DOHH2 (cell line): ENCODE measurements around the gene IRS1.

Experiments
- H3F3A ChIP-seq: fragments of 200-600 bp; sonication (generic), shearing (Covaris generic); 2 replicates; pipeline ENCODE4 v1.6.0; 2016; ENCODE audit warnings: antibody characterized with exemption, mild to moderate bottlenecking; ENCODE audit not compliant: control insufficient read depth, insufficient read depth
- H3K27ac ChIP-seq: fragments of 200-600 bp; sonication (generic); 2 replicates; pipeline ENCODE4 v1.5.1; 2014; ENCODE audit warnings: low read depth, mild to moderate bottlenecking, low read length, moderate library complexity
- H3K27me3 ChIP-seq: fragments of 200-600 bp; sonication (generic); 2 replicates; pipeline ENCODE4 v1.6.1; 2014; ENCODE audit warnings: mild to moderate bottlenecking, low read length, mixed read lengths; ENCODE audit not compliant: control insufficient read depth
- H3K36me3 ChIP-seq: fragments of 200-600 bp; sonication (generic); 2 replicates; pipeline ENCODE4 v1.6.1; 2014; ENCODE audit warnings: mild to moderate bottlenecking, low read length, moderate library complexity, mixed read lengths; ENCODE audit not compliant: control insufficient read depth
- H3K4me1 ChIP-seq: fragments of 200-600 bp; sonication (generic); 2 replicates; pipeline ENCODE4 v1.6.1; 2014; ENCODE audit warnings: mild to moderate bottlenecking, low read length, mixed read lengths; ENCODE audit not compliant: control insufficient read depth
- H3K4me2 ChIP-seq: fragments of 200-600 bp; sonication (generic); 2 replicates; pipeline ENCODE4 v1.6.0; 2014; ENCODE audit warnings: mild to moderate bottlenecking, low read length, moderate library complexity
- H3K4me3 ChIP-seq: fragments of 200-600 bp; sonication (generic); 2 replicates; pipeline ENCODE4 v1.5.1; 2014; ENCODE audit warnings: mild to moderate bottlenecking, low read length, mixed read lengths
- H3K79me2 ChIP-seq: fragments of 200-600 bp; sonication (generic); 2 replicates; pipeline ENCODE4 v1.6.1; 2014; ENCODE audit warnings: mild to moderate bottlenecking, low read length, mixed read lengths; ENCODE audit not compliant: control insufficient read depth
- H3K9me2 ChIP-seq: fragments of 200-600 bp; sonication (generic); replicated peaks from 2 replicates; pipeline ENCODE4 v1.6.1; 2014; ENCODE audit warnings: mild to moderate bottlenecking, low read length, mixed read lengths; ENCODE audit not compliant: control insufficient read depth
- H3K9me3 ChIP-seq: fragments of 200-600 bp; sonication (generic); 2 replicates; pipeline ENCODE4 v1.6.1; 2014; ENCODE audit warnings: antibody characterized with exemption, low read length, mixed read lengths; ENCODE audit not compliant: control insufficient read depth, insufficient read depth
- H4K20me1 ChIP-seq: fragments of 200-600 bp; sonication (generic); 2 replicates; pipeline ENCODE4 v1.6.0; 2014; ENCODE audit warnings: low read depth, mild to moderate bottlenecking, antibody characterized with exemption, low read length, moderate library complexity; ENCODE audit not compliant: control insufficient read depth, insufficient read depth
- EZH2phosphoT487 ChIP-seq: fragments of 200-600 bp; sonication (generic); IDR thresholded peaks from 2 replicates; pipeline ENCODE4 v1.6.1; 2017; ENCODE audit warnings: borderline replicate concordance, mild to moderate bottlenecking, antibody characterized with exemption, low read length, moderate library complexity, mixed read lengths
- TF ChIP-seq, protein P1 (sequence below): fragments of 200-600 bp; sonication (generic); IDR thresholded peaks from one replicate; pipeline ENCODE4 v1.5.1; 2014; ENCODE audit warnings: antibody characterized with exemption, mild to moderate bottlenecking, low read depth, low read length; ENCODE audit not compliant: poor library complexity, severe bottlenecking

The IRS1 gene, protein sequence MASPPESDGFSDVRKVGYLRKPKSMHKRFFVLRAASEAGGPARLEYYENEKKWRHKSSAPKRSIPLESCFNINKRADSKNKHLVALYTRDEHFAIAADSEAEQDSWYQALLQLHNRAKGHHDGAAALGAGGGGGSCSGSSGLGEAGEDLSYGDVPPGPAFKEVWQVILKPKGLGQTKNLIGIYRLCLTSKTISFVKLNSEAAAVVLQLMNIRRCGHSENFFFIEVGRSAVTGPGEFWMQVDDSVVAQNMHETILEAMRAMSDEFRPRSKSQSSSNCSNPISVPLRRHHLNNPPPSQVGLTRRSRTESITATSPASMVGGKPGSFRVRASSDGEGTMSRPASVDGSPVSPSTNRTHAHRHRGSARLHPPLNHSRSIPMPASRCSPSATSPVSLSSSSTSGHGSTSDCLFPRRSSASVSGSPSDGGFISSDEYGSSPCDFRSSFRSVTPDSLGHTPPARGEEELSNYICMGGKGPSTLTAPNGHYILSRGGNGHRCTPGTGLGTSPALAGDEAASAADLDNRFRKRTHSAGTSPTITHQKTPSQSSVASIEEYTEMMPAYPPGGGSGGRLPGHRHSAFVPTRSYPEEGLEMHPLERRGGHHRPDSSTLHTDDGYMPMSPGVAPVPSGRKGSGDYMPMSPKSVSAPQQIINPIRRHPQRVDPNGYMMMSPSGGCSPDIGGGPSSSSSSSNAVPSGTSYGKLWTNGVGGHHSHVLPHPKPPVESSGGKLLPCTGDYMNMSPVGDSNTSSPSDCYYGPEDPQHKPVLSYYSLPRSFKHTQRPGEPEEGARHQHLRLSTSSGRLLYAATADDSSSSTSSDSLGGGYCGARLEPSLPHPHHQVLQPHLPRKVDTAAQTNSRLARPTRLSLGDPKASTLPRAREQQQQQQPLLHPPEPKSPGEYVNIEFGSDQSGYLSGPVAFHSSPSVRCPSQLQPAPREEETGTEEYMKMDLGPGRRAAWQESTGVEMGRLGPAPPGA (N-terminal part only)

DNA sequence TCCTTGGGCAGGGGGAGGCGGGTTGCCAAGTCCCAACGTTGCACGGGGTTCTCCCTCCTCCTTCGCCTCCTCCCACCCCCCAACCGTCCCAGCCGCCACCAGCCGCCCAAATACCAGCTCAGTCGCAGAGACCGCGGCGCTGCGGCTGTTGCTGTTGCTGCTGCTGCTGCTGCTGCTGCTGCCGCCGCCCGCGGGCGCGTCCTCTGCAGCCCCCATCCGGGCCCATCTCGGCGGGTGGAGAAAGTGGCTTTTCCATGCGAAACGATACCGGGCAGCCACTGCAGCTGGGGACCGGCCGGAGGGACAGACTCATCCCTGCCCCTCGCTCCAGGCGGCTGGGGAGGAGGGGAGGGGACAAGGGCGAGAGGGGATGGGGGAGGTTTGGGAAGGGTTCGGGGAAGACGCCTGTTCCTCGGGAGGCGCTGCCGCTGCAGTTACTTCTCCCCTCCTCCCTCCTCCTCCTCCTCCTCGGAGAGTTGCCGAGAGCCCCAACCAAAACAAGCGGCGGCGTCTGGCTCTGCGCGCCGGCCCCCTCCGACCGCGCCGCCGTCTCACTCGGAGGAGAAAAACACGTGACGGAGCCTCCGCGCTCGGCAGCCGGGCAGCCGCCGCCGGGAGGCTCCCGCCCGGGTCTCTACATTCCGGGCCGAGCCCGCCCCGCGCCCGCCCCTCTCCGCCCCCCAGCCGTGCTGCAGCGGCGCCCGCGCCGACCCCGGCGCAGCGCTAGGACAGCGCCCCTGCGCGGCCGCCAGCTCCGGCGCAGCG is at the start of gene IRS1:
IRS1 (minus strand) TSS at position 610 of the 765 bp plus-strand sequence. CDS start 1,082 bp downstream, outside the sequence.
- Histone ChIP-seq H3K27ac (peak within 1 kb of the TSS; percentile 77), H3K36me3 (peaks cover 42% of the 10 kb centered on the region), H4K20me1 (0 out of 2 replicates have a peak, but pooled peaks cover 4% of the 10 kb centered on the region), H3K9me2 (no peaks in the 10 kb centered on the region), H3F3A (peaks cover 14% of the 10 kb centered on the region), H3K4me2 (peak within 1 kb of the TSS; percentile 95), H3K4me3 (peak within 1 kb of the TSS; percentile 92), H3K79me2 (peaks cover 51% of the 10 kb centered on the region), H3K4me1 (peaks cover 54% of the 10 kb centered on the region), H3K9me3 (no peaks in the 10 kb centered on the region), H3K27me3 (peaks cover under 1% of the 10 kb centered on the region; the same call in 1 of the 2 replicates)
- TF ChIP-seq EZH2phosphoT487 = no peak
- TF ChIP-seq, protein P1, sequence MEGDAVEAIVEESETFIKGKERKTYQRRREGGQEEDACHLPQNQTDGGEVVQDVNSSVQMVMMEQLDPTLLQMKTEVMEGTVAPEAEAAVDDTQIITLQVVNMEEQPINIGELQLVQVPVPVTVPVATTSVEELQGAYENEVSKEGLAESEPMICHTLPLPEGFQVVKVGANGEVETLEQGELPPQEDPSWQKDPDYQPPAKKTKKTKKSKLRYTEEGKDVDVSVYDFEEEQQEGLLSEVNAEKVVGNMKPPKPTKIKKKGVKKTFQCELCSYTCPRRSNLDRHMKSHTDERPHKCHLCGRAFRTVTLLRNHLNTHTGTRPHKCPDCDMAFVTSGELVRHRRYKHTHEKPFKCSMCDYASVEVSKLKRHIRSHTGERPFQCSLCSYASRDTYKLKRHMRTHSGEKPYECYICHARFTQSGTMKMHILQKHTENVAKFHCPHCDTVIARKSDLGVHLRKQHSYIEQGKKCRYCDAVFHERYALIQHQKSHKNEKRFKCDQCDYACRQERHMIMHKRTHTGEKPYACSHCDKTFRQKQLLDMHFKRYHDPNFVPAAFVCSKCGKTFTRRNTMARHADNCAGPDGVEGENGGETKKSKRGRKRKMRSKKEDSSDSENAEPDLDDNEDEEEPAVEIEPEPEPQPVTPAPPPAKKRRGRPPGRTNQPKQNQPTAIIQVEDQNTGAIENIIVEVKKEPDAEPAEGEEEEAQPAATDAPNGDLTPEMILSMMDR = no peak

DNA sequence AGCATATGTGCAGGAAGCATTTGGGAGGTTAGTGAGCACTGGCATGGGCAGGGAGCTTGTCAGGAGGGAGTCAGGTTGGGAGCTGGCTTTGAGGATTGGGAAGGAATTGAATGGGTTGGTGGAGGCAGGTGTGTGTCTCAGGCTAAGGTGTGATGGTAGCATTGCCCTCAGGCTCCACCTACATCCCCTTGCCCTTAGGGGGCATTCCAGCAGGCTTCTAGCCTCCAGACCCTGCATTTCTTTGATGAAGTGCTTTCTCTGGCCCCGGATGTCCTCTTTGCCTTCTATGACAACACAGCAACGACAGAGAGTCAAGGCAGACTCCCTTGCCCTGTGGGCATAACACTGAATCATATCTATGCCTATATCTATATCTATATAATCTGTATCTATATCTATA is 49.7 kb upstream of the IRS1 start:
- no peaks in the 10 kb centered on the region for H3K27me3 ChIP-seq
- no peak for TF ChIP-seq EZH2phosphoT487
- TF ChIP-seq, protein P1 = no peak
- H3K4me2 ChIP-seq = no peak overlapping the region
- no peak overlapping the region for H3K4me3 ChIP-seq
- H3K27ac ChIP-seq = no peak overlapping the region
- no peaks in the 10 kb centered on the region for H3F3A ChIP-seq
- H4K20me1 ChIP-seq = no peaks in the 10 kb centered on the region
- peaks cover 14% of the 10 kb centered on the region for H3K4me1 ChIP-seq
- peaks cover 6% of the 10 kb centered on the region for H3K36me3 ChIP-seq
- peaks cover 9% of the 10 kb centered on the region for H3K79me2 ChIP-seq
- no peaks in the 10 kb centered on the region for H3K9me2 ChIP-seq
- no peaks in the 10 kb centered on the region for H3K9me3 ChIP-seq

DNA sequence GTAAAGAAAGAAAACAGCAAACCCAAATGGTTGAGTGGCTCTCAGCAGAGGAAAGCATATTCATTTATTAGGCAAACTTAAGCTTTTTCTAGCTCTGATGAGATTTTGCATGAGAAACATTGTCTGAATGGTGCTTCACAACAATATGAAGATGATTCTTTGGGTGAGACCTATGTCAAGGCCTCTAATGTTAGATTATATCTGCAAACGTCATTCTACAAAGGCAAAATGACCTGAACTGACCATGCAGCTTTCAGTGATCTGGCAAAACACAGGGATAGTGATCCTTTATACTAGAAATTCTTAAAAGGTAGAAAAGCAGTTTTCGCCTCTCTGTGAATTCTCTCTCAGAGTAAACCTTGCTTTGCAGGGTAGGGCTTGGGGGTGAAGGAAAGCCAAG is 47.9 kb upstream of the IRS1 start:
- peaks cover 25% of the 10 kb centered on the region for H3K79me2 ChIP-seq
- H3K4me1 ChIP-seq = peaks cover 33% of the 10 kb centered on the region

More for the DNA sequence above, 47.9 kb upstream of the IRS1 start:
- no peak overlapping the region for H3K4me2 ChIP-seq
- no peak overlapping the region for H3K27ac ChIP-seq
- H3K9me3 ChIP-seq = peaks cover 3% of the 10 kb centered on the region
- H4K20me1 ChIP-seq = no peaks in the 10 kb centered on the region
- no peaks in the 10 kb centered on the region for H3K27me3 ChIP-seq
- H3K4me3 ChIP-seq = no peak overlapping the region
- H3K36me3 ChIP-seq = peaks cover 16% of the 10 kb centered on the region
- no peaks in the 10 kb centered on the region for H3K9me2 ChIP-seq
- no peaks in the 10 kb centered on the region for H3F3A ChIP-seq
- no peak for TF ChIP-seq EZH2phosphoT487
